H9 (cell line): Measurements from ENCODE around the gene IFNA5. TPM values are rescaled to one million over a fixed set of nuclear protein-coding genes. Genes with fewer than 3 reads are reported as not detected.

Experiments used
- DNase-seq: peaks from one replicate; pipeline ENCODE4 v3.0.0-alpha.2; 2017
- H2AFZ ChIP-seq: one replicate; pipeline ENCODE4 v1.6.1; 2013; ENCODE audit warnings: mild to moderate bottlenecking, low read length, control low read depth, moderate library complexity
- H2AK5ac ChIP-seq: 2 replicates; pipeline ENCODE4 v1.6.1; 2013; ENCODE audit warnings: low read length, control low read depth, mixed read lengths; ENCODE audit not compliant: insufficient read length
- H2BK120ac ChIP-seq: one replicate; pipeline ENCODE4 v1.6.1; 2013; ENCODE audit warnings: low read depth, mild to moderate bottlenecking, low read length, control low read depth, inconsistent platforms; ENCODE audit not compliant: poor library complexity, severe bottlenecking
- H2BK12ac ChIP-seq: 2 replicates; pipeline ENCODE4 v1.6.1; 2013; ENCODE audit warnings: low read length, control low read depth, mixed read lengths, low read depth; ENCODE audit not compliant: insufficient read length
- H2BK15ac ChIP-seq: 2 replicates; pipeline ENCODE4 v1.6.1; 2013; ENCODE audit warnings: low read depth, low read length, control low read depth
- H2BK20ac ChIP-seq: one replicate; pipeline ENCODE4 v1.6.1; 2013; ENCODE audit warnings: low read depth, mild to moderate bottlenecking, low read length, control low read depth, inconsistent platforms; ENCODE audit not compliant: poor library complexity, severe bottlenecking
- H2BK5ac ChIP-seq: 2 replicates; pipeline ENCODE4 v1.6.1; 2013; ENCODE audit warnings: low read length, control low read depth, mixed read lengths; ENCODE audit not compliant: insufficient read length
- H3K14ac ChIP-seq: 2 replicates; pipeline ENCODE4 v1.6.1; 2013; ENCODE audit warnings: low read length, control low read depth; ENCODE audit not compliant: insufficient read depth
- H3K18ac ChIP-seq: 2 replicates; pipeline ENCODE4 v1.6.1; 2013; ENCODE audit warnings: low read depth, mild to moderate bottlenecking, mixed read lengths, low read length, control low read depth; ENCODE audit not compliant: insufficient read length
- H3K23ac ChIP-seq: 2 replicates; pipeline ENCODE4 v1.6.1; 2013; ENCODE audit warnings: low read length, control low read depth, mixed read lengths, low read depth; ENCODE audit not compliant: insufficient read length
- H3K23me2 ChIP-seq: 2 replicates; pipeline ENCODE4 v1.6.1; 2013; ENCODE audit warnings: low read depth, mild to moderate bottlenecking, mixed read lengths, low read length, control low read depth; ENCODE audit not compliant: insufficient read length, poor library complexity, severe bottlenecking
- H3K27ac ChIP-seq: 2 replicates; pipeline ENCODE4 v1.5.1; 2013; ENCODE audit warnings: low read length, control low read depth, mixed read lengths, low read depth; ENCODE audit not compliant: insufficient read length
- H3K27me3 ChIP-seq: 2 replicates; pipeline ENCODE4 v1.6.1; 2013; ENCODE audit warnings: low read length, control low read depth, inconsistent platforms; ENCODE audit not compliant: insufficient read depth
- H3K4ac ChIP-seq: 2 replicates; pipeline ENCODE4 v1.6.1; 2013; ENCODE audit warnings: low read depth, mild to moderate bottlenecking, control low read depth, inconsistent platforms, low read length, moderate library complexity
- H3K4me1 ChIP-seq: 2 replicates; pipeline ENCODE4 v1.6.1; 2013; ENCODE audit warnings: low read length, control low read depth, inconsistent platforms; ENCODE audit not compliant: insufficient read depth
- H3K4me2 ChIP-seq: 2 replicates; pipeline ENCODE4 v1.6.1; 2013; ENCODE audit warnings: low read length, control low read depth, mixed read lengths; ENCODE audit not compliant: insufficient read length, insufficient read depth
- H3K56ac ChIP-seq: 2 replicates; pipeline ENCODE4 v1.6.1; 2013; ENCODE audit warnings: low read depth, mild to moderate bottlenecking, mixed read lengths, low read length, control low read depth; ENCODE audit not compliant: insufficient read length
- H3K79me1 ChIP-seq: 2 replicates; pipeline ENCODE4 v1.6.1; 2013; ENCODE audit warnings: low read depth, mild to moderate bottlenecking, moderate library complexity, low read length, control low read depth, inconsistent platforms; ENCODE audit not compliant: insufficient read depth, poor library complexity, severe bottlenecking
- H3K79me2 ChIP-seq: 2 replicates; pipeline ENCODE4 v1.6.1; 2013; ENCODE audit warnings: low read length, control low read depth, inconsistent platforms; ENCODE audit not compliant: insufficient read depth
- H3K9ac ChIP-seq: 2 replicates; pipeline ENCODE4 v1.6.1; 2013; ENCODE audit warnings: low read length, control low read depth, mixed read lengths; ENCODE audit not compliant: insufficient read length; ENCODE audit errors: extremely low read depth
- H3K9me3 ChIP-seq: one replicate; pipeline ENCODE4 v1.6.1; 2013; ENCODE audit warnings: low read depth, low read length, inconsistent platforms; ENCODE audit not compliant: control insufficient read depth
- H3T11ph ChIP-seq: one replicate; pipeline ENCODE4 v1.6.1; 2013; ENCODE audit warnings: mild to moderate bottlenecking, low read length, control low read depth, inconsistent platforms
- H4K20me1 ChIP-seq: one replicate; pipeline ENCODE4 v1.6.1; 2013; ENCODE audit not compliant: control insufficient read depth, insufficient read length, insufficient read depth
- H4K5ac ChIP-seq: 2 replicates; pipeline ENCODE4 v1.6.1; 2013; ENCODE audit warnings: low read depth, mild to moderate bottlenecking, mixed read lengths, low read length, control low read depth; ENCODE audit not compliant: insufficient read length
- H4K8ac ChIP-seq: replicated peaks from 2 replicates; pipeline ENCODE4 v1.6.1; 2013; ENCODE audit warnings: low read length, control low read depth, mixed read lengths, low read depth; ENCODE audit not compliant: insufficient read length
- H4K91ac ChIP-seq: 2 replicates; pipeline ENCODE4 v1.6.1; 2013; ENCODE audit warnings: low read depth, mild to moderate bottlenecking, moderate library complexity, mixed read lengths, low read length, control low read depth; ENCODE audit not compliant: insufficient read length
- H3K27ac Mint-ChIP-seq, 3 experiments: 2 replicates in 2 of 3; 3 replicates in 1 of 3; pipeline ENCODE4 v1.8.0; 2020 to 2021; ENCODE audit warnings: mixed read lengths in 3 of 3, mild to moderate bottlenecking in 1 of 3, moderate library complexity in 1 of 3
- H3K27me3 Mint-ChIP-seq: 2 replicates; pipeline ENCODE4 v1.8.0; 2021; ENCODE audit warnings: low read depth, mild to moderate bottlenecking, moderate library complexity, mixed read lengths
- H3K36me3 Mint-ChIP-seq, 3 experiments: 2 replicates in 2 of 3; 3 replicates in 1 of 3; pipeline ENCODE4 v1.8.0; 2020 to 2021; ENCODE audit warnings: low read depth in 3 of 3, mixed read lengths in 3 of 3; ENCODE audit not compliant: insufficient read depth in 1 of 3
- H3K4me1 Mint-ChIP-seq, 2 experiments: 2 replicates each; pipeline ENCODE4 v1.8.0; 2020; ENCODE audit warnings: mixed read lengths in 2 of 2
- H3K4me3 Mint-ChIP-seq, 2 experiments: 2 replicates in 1 of 2; 3 replicates in 1 of 2; pipeline ENCODE4 v1.8.0; 2020 to 2021; ENCODE audit warnings: mild to moderate bottlenecking in 2 of 2, mixed read lengths in 2 of 2, moderate library complexity in 1 of 2
- H3K9me3 Mint-ChIP-seq, 2 experiments: 2 replicates in 1 of 2; 3 replicates in 1 of 2; pipeline ENCODE4 v1.8.0; 2020; ENCODE audit warnings: mild to moderate bottlenecking in 2 of 2, mixed read lengths in 2 of 2, moderate library complexity in 1 of 2
- WGBS: extraction: QIAGEN DNeasy Blood & Tissue Kit; methylation state at CpG from one replicate; pipeline ENCODE4 v1.1.7; 2013; ENCODE audit warnings: missing lambda C conversion rate, low lambda C conversion rate, mixed read lengths; ENCODE audit not compliant: insufficient read length; ENCODE audit errors: extremely low coverage; 5-methylcytosine and 5-hydroxymethylcytosine counted together
- total RNA-seq: library from RNA; stranded (reverse); gene quantifications from 2 replicates; pipeline ENCODE4 v1.2.1, GENCODE V29; 2021
- TF ChIP-seq, protein P1 (sequence below): fragments of 200-600 bp; sonication (generic); conservative IDR thresholded peaks from 3 replicates; pipeline ENCODE4 v1.8.0; 2021; ENCODE audit warnings: antibody characterized with exemption, mild to moderate bottlenecking

The IFNA5 gene
- total RNA-seq, 1 experiment from 2014 or later: not detected

DNA sequence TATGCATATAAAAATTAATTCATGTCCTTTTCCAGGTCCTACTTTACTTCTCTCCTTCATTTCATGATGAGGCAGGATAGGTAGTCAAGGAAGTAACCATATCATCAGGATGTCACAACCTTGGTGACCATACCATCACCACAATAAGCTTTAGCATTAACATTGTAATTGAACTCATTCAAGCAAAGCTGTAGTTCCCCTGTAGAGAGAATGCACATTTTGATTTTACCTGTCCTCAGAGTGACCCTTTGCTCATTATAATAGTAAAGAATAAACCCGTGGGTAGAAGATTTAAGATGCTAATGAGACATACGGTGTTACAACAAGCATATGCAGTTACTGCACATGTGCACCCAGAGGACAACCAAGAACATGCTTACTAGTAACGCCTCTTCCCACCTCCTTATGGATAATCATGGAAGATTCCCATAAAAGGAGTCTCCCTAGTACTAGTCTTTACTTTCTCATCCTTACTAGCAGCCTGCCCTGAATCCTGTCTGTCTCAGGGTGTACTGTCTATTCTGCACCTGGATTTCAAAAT is 43.4 kb upstream of the IFNA5 start:
- H3K4me3 Mint-ChIP-seq: no peak overlapping the region

More for the DNA sequence above, 43.4 kb upstream of the IFNA5 start:
- no peak overlapping the region for H3K18ac ChIP-seq
- H2AK5ac ChIP-seq: no peak overlapping the region
- no peak overlapping the region for H3K4ac ChIP-seq
- no peaks in the 10 kb centered on the region for H3K4me1 Mint-ChIP-seq
- no peak overlapping the region for H2AFZ ChIP-seq
- H4K91ac ChIP-seq: no peak overlapping the region
- DNase-seq: no peak
- H3K27ac ChIP-seq: no peak overlapping the region
- H2BK5ac ChIP-seq: no peak overlapping the region
- no CpG with 5 or more reads among the region's 3 CpGs for WGBS
- H3K27me3 ChIP-seq: no peaks in the 10 kb centered on the region
- H3K27me3 Mint-ChIP-seq: peaks cover 6% of the 10 kb centered on the region
- no peak overlapping the region for H3K14ac ChIP-seq
- H2BK15ac ChIP-seq: no peak overlapping the region
- H3K36me3 Mint-ChIP-seq: no peaks in the 10 kb centered on the region; a peak in 1 of 7 replicates
- H3T11ph ChIP-seq: no peak overlapping the region
- H3K4me2 ChIP-seq: no peak overlapping the region
- H2BK120ac ChIP-seq: no peak overlapping the region
- H3K9me3 ChIP-seq: no peaks in the 10 kb centered on the region
- TF ChIP-seq, protein P1, sequence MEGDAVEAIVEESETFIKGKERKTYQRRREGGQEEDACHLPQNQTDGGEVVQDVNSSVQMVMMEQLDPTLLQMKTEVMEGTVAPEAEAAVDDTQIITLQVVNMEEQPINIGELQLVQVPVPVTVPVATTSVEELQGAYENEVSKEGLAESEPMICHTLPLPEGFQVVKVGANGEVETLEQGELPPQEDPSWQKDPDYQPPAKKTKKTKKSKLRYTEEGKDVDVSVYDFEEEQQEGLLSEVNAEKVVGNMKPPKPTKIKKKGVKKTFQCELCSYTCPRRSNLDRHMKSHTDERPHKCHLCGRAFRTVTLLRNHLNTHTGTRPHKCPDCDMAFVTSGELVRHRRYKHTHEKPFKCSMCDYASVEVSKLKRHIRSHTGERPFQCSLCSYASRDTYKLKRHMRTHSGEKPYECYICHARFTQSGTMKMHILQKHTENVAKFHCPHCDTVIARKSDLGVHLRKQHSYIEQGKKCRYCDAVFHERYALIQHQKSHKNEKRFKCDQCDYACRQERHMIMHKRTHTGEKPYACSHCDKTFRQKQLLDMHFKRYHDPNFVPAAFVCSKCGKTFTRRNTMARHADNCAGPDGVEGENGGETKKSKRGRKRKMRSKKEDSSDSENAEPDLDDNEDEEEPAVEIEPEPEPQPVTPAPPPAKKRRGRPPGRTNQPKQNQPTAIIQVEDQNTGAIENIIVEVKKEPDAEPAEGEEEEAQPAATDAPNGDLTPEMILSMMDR: no peak
- H3K79me1 ChIP-seq: no peaks in the 10 kb centered on the region
- no peak overlapping the region for H3K56ac ChIP-seq
- no peak overlapping the region for H3K9ac ChIP-seq
- H3K9me3 Mint-ChIP-seq: peaks cover 2 to 8% of the 10 kb centered on the region in 2 experiments; a peak in 4 of 5 replicates
- no peak overlapping the region for H4K8ac ChIP-seq
- no peak overlapping the region for H4K5ac ChIP-seq
- H3K79me2 ChIP-seq: no peaks in the 10 kb centered on the region
- H3K23me2 ChIP-seq: no peaks in the 10 kb centered on the region
- H4K20me1 ChIP-seq: no peaks in the 10 kb centered on the region
- H2BK12ac ChIP-seq: no peak overlapping the region
- H3K4me1 ChIP-seq: no peaks in the 10 kb centered on the region
- no peak overlapping the region for H3K27ac Mint-ChIP-seq
- no peak overlapping the region for H2BK20ac ChIP-seq
- no peak overlapping the region for H3K23ac ChIP-seq
